GM12892 (cell line): ENCODE results near the gene IL1RAP.

Experiments used
- DNase-seq: peaks from one replicate; pipeline ENCODE4 v3.0.0; 2011; ENCODE audit not compliant: insufficient read length
- FAIRE-seq: peaks from 2 replicates; lab custom pipeline; 2011; peaks lifted over from hg19 to GRCh38; lab: Jason Lieb, UNC
- POLR2A ChIP-seq: IDR thresholded peaks from 2 replicates; pipeline ENCODE4 v1.6.1; 2011; ENCODE audit warnings: low read depth, low read length, control low read depth
- POLR2AphosphoS5 ChIP-seq: IDR thresholded peaks from 2 replicates; pipeline ENCODE4 v1.6.1; 2011; ENCODE audit warnings: low read depth, low read length, control low read depth
- TAF1 ChIP-seq: IDR thresholded peaks from 2 replicates; pipeline ENCODE4 v1.6.1; 2011; ENCODE audit warnings: low read depth, mild to moderate bottlenecking, control low read depth, low read length, borderline replicate concordance

Gene IL1RAP

GRCh38 chr3:190495354-190495753 is 18.5 kb upstream of the IL1RAP start:
- FAIRE-seq (no peak), DNase-seq (no peak)
- TF ChIP-seq POLR2AphosphoS5 (no peak), TAF1 (no peak), POLR2A (no peak)

- TF ChIP-seq TAF1 (no peak), POLR2AphosphoS5 (no peak), POLR2A (no peak)
- no peak for DNase-seq
- FAIRE-seq: no peak
Observed at GRCh38 chr3:190495796-190496195, 18.1 kb upstream of the IL1RAP start.

GRCh38 chr3:190496859-190497258 is 17.0 kb upstream of the IL1RAP start:
- DNase-seq: no peak
- TF ChIP-seq POLR2A (no peak), POLR2AphosphoS5 (no peak), TAF1 (no peak)
- no peak for FAIRE-seq

DNA sequence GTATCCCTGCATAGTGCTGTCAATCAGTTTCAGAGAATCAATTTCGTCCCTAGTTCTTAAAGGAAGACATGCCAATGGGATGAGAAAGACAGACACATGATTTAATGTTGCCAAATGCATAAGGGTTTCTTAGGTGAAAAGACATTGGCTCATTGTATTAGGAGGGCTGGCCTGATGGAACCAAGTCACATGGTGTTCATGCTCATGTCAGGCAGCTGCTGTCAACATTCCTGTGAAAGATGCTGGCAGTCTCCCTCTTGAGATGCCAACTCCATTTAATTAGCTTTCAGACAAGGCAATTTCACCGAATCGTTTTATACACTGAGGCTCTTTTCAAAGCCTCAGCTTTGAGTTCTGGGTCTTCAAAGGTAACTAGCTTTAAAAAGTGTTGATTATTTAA is 16.1 kb upstream of the IL1RAP start:
- DNase-seq (no peak), FAIRE-seq (no peak)
- TF ChIP-seq POLR2AphosphoS5 (no peak), POLR2A (no peak), TAF1 (no peak)

DNA sequence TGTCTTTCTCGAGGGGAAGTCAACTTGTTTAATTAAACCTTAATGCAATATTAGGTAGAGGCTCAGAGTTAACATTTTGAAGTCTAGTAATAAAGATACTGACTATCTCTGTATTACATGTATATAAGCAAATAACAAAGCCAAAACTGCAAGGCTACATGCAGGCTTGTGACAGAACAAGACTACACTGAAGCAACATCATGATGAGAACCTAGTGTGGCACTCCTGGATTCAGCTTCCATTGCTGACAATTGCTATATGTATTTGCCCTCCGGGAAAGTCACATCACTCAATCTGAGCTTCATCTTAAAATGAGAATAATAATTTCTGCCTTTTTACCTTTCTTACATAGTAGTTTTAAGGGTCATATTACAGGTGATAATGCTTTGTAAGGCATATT is 15.6 kb upstream of the IL1RAP start:
- TF ChIP-seq POLR2A (no peak), TAF1 (no peak), POLR2AphosphoS5 (no peak)
- no peak for DNase-seq
- no peak for FAIRE-seq

- no peak for FAIRE-seq
- no peak for TF ChIP-seq POLR2A
- no peak for TF ChIP-seq POLR2AphosphoS5
- DNase-seq: no peak
Observed at GRCh38 chr3:190499122-190499521, 14.8 kb upstream of the IL1RAP start.

GRCh38 chr3:190502946-190503345 is 10.9 kb upstream of the IL1RAP start:
- FAIRE-seq: no peak
- DNase-seq: no peak
- TF ChIP-seq POLR2A (no peak), TAF1 (no peak), POLR2AphosphoS5 (no peak)

GRCh38 chr3:190504354-190505125 is 9.3 kb upstream of the IL1RAP start:
- DNase-seq (no peak), FAIRE-seq (no peak)
- TF ChIP-seq POLR2AphosphoS5: no peak
- no peak for TF ChIP-seq POLR2A
- no peak for TF ChIP-seq TAF1

DNA sequence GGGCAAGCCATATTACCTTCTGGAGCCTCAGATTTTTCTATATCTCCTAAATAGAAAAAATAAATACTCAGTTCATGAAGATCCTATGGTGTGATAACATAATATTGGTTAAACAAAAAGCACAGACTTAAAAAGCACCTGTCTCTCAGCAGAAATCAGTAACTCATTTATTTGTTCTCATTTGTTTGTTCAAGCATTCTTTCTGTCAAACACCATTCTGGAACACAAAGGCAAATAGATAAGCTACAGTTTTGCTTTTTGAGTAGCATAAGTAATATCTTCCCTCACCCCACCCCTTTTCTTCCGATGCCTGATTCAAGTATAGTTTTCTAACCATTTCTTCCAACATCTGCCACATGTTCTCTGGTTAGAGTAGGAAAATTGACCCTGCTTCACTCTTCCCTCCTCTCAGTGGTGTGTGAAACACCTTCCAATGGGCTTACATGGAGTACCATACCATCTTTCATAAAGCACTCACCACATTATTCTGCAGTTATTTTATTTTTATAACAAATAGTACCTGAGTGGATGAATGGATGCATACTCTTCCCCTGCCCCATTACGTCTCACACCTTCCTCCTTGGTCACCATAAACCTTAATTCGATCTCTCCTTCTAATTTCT is 8.4 kb upstream of the IL1RAP start:
- TF ChIP-seq POLR2A: no peak
- TF ChIP-seq POLR2AphosphoS5: no peak
- TF ChIP-seq TAF1: no peak
- FAIRE-seq: no peak
- DNase-seq: no peak

DNA sequence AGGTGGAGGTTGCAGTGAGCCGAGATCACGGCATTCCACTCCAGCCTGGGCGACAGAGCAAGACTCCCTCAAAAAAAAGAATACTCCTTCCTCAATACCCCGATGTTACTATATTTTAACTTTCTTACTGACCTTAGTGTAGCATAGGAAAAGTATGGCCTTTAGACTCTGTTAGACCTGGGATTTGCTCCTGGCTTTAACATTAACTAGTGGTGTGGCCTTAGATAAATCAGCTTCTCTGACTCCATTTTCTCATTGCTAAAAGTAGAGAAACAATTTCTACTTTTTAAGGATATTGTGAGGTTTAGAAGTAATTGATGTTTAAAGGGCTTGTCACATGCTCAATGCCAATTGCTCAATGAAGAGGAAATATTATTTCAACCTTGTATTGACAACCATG is 7.6 kb upstream of the IL1RAP start:
- TF ChIP-seq POLR2A (no peak), POLR2AphosphoS5 (no peak), TAF1 (no peak)
- FAIRE-seq (no peak), DNase-seq (no peak)

- FAIRE-seq (no peak), DNase-seq (no peak)
Observed at GRCh38 chr3:190512666-190513065, 1.2 kb upstream of the IL1RAP start.

GRCh38 chr3:190514413-190515153 is 698 bp downstream of the IL1RAP start:
- TF ChIP-seq POLR2A (no peak), TAF1 (no peak), POLR2AphosphoS5 (no peak)
- DNase-seq (no peak), FAIRE-seq (peak; percentile 70)

More at GRCh38 chr3:190512666-190513065, 1.2 kb upstream of the IL1RAP start:
- no peak for TF ChIP-seq TAF1
- no peak for TF ChIP-seq POLR2A
- no peak for TF ChIP-seq POLR2AphosphoS5
